ENCODE measurements around the gene SPRR1A.

GRCh38 chr1:152983743-152984142 is at the start of gene SPRR1A:
- TF ChIP-seq, protein P1, sequence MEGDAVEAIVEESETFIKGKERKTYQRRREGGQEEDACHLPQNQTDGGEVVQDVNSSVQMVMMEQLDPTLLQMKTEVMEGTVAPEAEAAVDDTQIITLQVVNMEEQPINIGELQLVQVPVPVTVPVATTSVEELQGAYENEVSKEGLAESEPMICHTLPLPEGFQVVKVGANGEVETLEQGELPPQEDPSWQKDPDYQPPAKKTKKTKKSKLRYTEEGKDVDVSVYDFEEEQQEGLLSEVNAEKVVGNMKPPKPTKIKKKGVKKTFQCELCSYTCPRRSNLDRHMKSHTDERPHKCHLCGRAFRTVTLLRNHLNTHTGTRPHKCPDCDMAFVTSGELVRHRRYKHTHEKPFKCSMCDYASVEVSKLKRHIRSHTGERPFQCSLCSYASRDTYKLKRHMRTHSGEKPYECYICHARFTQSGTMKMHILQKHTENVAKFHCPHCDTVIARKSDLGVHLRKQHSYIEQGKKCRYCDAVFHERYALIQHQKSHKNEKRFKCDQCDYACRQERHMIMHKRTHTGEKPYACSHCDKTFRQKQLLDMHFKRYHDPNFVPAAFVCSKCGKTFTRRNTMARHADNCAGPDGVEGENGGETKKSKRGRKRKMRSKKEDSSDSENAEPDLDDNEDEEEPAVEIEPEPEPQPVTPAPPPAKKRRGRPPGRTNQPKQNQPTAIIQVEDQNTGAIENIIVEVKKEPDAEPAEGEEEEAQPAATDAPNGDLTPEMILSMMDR (IDR thresholded peaks at IDR 0.05; ENCODE audit: poor library complexity): no peak
- TF ChIP-seq EZH2phosphoT487 (IDR thresholded peaks at IDR 0.05; ENCODE audit: low read depth, severe bottlenecking, unreplicated experiment) (no peak), EZH2 (IDR thresholded peaks at IDR 0.05; ENCODE audit: borderline replicate concordance) (no peak)

All from hepatocyte (in vitro differentiated cells).